ENCODE results near the gene CELA1. TPM values are rescaled to one million over a fixed set of nuclear protein-coding genes. Genes with fewer than 3 reads are reported as not detected.
A peak's percentile ranks its signal among the peaks of the same experiment; 100 is the strongest.

The CELA1 gene
- polyA plus RNA-seq (2012; ENCODE audit: insufficient read length, low read depth) = not detected

DNA sequence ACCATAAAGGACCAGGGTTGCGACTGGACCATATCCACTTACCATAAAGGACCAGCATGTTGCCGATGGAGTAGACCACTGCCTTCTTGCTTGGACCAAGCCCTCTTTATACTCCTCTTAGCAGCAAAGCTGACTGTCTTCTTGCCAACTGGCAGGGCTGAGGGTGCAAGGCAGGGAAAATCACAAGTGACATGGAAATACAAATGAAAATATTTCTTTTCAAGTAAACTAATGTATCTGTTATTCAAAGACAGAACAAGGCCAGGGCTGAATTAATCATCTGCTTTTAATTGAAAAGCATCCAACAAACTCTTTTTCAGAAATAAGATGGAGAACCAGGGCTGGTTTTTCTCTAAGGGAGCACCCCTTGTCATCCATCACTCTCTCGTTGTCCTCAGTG is at the start of gene CELA1:
Gene CELA1, minus strand, starts transcription at position 99 of the 400 bp plus-strand sequence. Its CDS starts 41 bp downstream, at position 58.
- TF ChIP-seq TAF1 (IDR thresholded peaks at IDR 0.05; ENCODE audit: borderline replicate concordance, insufficient read depth, low read length) = no peak
- no peak for TF ChIP-seq SIN3A (IDR thresholded peaks at IDR 0.05; ENCODE audit: borderline replicate concordance, insufficient read depth, low read length)
- TF ChIP-seq FOXP2 (optimal IDR thresholded peaks at IDR 0.05; ENCODE audit: borderline replicate concordance, extremely low read depth, extremely low read length, insufficient read depth) = no peak
- TF ChIP-seq REST (IDR thresholded peaks at IDR 0.05; ENCODE audit: insufficient read depth in 1 of 2, low read depth in 2 of 2, low read length in 2 of 2) = no peak

- no peak for TF ChIP-seq FOXP2 (optimal IDR thresholded peaks at IDR 0.05; ENCODE audit: borderline replicate concordance, extremely low read depth, extremely low read length, insufficient read depth)
- TF ChIP-seq TAF1 (IDR thresholded peaks at IDR 0.05; ENCODE audit: borderline replicate concordance, insufficient read depth, low read length) = no peak
- TF ChIP-seq REST (IDR thresholded peaks at IDR 0.05; ENCODE audit: insufficient read depth in 1 of 2, low read depth in 2 of 2, low read length in 2 of 2) = no peak
- no peak for TF ChIP-seq SIN3A (IDR thresholded peaks at IDR 0.05; ENCODE audit: borderline replicate concordance, insufficient read depth, low read length)
- TF ChIP-seq POLR2AphosphoS5 (IDR thresholded peaks at IDR 0.05; ENCODE audit: low read depth, low read length) = no peak
Measured at GRCh38 chr12:51395283-51396230, 49.1 kb upstream of the CELA1 start.

GRCh38 chr12:51393676-51394545 is 47.4 kb upstream of the CELA1 start:
- no peak for TF ChIP-seq TAF1 (IDR thresholded peaks at IDR 0.05; ENCODE audit: borderline replicate concordance, insufficient read depth, low read length)
- TF ChIP-seq FOXP2 (optimal IDR thresholded peaks at IDR 0.05; ENCODE audit: borderline replicate concordance, extremely low read depth, extremely low read length, insufficient read depth) = peak; percentile 20
- TF ChIP-seq POLR2AphosphoS5 (IDR thresholded peaks at IDR 0.05; ENCODE audit: low read depth, low read length) = no peak
- TF ChIP-seq SIN3A (IDR thresholded peaks at IDR 0.05; ENCODE audit: borderline replicate concordance, insufficient read depth, low read length) = peak; percentile 72; the same call in 1 of the 2 replicates
- no peak for TF ChIP-seq REST (IDR thresholded peaks at IDR 0.05; ENCODE audit: insufficient read depth in 1 of 2, low read depth in 2 of 2, low read length in 2 of 2)

GRCh38 chr12:51392556-51393237 is 46.2 kb upstream of the CELA1 start:
- TF ChIP-seq FOXP2 (optimal IDR thresholded peaks at IDR 0.05; ENCODE audit: borderline replicate concordance, extremely low read depth, extremely low read length, insufficient read depth) (no peak), REST (IDR thresholded peaks at IDR 0.05; ENCODE audit: insufficient read depth in 1 of 2, low read depth in 2 of 2, low read length in 2 of 2) (no peak), POLR2AphosphoS5 (IDR thresholded peaks at IDR 0.05; ENCODE audit: low read depth, low read length) (no peak), SIN3A (IDR thresholded peaks at IDR 0.05; ENCODE audit: borderline replicate concordance, insufficient read depth, low read length) (no peak), TAF1 (IDR thresholded peaks at IDR 0.05; ENCODE audit: borderline replicate concordance, insufficient read depth, low read length) (no peak)
